ENCODE data around the gene DNAH12.
"Not testable (repeated sequence)": the region's sequence is repeated elsewhere in the genome, so short reads cannot be mapped to it uniquely, and the experiment has no call there.

DNAH12 gene

DNA sequence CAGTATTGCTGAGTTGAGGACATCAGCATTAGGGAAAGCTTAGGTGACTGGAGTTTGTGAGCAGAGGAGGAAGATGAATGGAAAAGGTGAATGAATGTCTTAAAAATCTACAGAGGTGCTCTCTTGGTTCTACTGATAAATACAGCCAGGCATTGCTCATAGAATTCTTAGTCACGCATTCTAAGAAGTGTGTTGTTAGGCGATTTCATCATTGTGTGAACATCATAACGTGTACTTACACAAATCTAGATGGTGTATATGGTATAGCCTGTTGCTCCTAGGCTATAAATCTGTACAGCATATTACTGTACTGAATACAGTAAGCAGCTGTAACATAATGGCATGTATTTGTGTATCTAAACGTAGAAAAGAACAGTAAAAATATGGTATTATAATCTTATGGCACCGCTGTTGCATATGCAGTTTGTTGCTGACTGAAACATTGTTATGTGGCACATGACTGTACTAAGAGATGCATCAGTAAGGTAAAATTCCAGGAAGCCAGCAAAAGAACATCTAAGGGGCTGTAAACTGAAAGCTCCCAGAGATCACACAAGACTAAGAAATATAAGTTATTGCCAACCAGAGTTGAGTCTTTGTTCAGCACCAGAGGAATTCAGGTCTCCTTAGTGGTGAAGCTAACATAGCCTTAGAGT is 208.7 kb downstream of the DNAH12 start:
- no peak overlapping the region for H3K4me3 ChIP-seq
- H3K27ac ChIP-seq, result no peak overlapping the region

DNA sequence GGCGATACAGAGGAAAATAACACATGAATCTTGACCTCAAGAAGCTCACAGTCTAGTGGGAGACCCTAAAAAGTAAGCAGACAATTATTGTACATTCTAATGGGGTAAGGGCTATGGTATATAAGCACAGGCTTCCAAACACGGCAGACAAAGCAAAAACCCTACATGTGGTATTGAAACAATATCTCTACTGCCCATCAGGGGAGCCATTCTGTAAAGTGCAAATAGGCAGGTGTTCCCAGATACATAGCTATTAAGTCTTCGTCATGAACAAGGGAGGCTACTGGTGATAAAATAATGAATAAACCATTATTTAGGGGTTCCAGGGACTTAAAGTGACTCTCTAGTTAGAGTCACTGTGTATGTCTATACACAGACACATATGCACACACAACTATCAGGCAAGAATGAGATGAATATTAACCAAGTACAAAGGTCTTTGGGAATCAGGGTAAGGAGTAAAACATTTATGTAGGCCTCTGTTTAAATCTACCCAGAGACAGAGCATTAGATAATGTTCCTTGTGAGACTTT is 213.0 kb downstream of the DNAH12 start:
- Histone ChIP-seq H3K27ac (no peak overlapping the region), H3K4me3 (no peak overlapping the region)

DNA sequence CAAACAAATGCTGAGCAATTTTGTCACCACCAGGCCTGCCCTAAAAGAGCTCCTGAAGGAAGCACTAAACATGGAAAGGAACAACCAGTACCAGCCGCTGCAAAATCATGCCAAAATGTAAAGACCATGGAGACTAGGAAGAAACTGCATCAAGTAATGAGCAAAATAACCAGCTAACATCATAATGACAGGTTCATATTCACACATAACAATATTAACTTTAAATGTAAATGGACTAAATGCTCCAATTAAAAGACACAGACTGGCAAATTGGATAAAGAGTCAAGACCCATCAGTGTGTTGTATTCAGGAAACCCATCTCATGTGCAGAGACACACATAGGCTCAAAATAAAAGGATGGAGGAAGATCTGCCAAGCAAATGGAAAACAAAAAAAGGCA is 217.6 kb downstream of the DNAH12 start:
- not testable (repeated sequence) for H3K4me3 ChIP-seq, H3K27ac ChIP-seq

DNA sequence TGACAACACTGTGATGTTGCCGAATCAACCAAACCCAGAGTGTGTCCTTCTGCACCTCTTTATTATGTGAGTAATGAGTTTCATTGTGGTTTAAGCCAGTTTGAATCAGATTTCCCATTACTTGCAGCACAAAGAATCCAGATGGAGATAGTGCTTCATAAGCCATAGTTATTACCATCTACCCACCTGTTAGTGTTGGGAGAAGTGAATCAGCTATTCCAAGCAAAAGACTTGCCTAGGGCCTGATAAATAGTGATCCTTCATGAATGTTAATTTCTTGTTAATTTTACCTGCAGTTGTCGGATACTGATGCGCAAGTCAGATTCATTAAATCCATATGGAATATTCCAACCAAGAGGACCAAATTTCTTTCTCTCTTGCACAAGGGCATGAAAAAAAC is 229.9 kb downstream of the DNAH12 start:
- Histone ChIP-seq H3K27ac (no peak overlapping the region), H3K4me3 (no peak overlapping the region)

DNA sequence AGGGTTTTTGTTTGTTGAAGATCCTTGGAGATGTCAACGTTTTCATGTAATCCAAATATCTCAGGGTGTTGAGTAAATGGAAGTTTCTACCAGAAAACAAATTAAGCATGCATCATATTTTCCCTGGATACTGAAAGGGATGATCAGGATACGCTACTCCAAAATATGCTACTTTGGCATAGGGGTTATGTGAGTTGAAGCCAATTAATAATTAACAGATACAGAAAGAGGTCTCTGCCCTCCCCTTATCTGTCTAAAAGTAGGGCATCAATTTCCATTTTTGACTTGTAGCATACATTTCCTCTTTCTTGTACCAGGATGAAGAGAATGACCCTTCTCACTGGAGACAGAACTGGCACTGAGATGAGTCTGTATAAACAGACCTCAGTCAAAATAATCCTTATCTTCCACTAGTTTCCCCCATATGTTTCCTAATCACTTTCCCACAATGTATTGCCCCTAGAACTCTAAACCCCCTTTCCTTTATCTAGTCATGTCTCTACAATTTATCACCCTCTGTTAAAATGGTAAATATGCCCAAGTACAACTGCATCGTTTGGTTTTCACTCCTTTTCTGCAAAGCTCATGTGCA is 234.3 kb downstream of the DNAH12 start:
- no peak overlapping the region for H3K27ac ChIP-seq

DNA sequence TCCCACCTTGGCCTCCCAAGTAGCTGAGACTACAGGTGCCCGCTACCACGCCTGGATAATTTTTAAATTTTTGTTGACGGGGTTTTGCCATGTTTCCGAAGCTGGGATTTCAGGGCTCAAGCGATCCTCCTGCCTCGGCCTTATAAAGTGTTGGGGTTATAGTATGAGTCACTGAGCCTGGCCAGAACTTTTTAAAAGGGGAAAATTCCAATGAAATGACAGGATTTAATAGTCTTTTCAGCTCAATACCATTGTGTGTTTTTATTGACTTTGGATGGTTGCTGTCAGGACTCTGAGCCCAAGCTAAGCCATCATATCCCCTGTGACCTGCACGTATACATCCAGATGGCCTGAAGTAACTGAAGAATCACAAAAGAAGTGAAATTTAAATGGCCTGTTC is 240.6 kb downstream of the DNAH12 start:
- not testable (repeated sequence) for H3K4me3 ChIP-seq, H3K27ac ChIP-seq

More for the DNA sequence above, 234.3 kb downstream of the DNAH12 start:
- H3K4me3 ChIP-seq, result no peak overlapping the region

DNA sequence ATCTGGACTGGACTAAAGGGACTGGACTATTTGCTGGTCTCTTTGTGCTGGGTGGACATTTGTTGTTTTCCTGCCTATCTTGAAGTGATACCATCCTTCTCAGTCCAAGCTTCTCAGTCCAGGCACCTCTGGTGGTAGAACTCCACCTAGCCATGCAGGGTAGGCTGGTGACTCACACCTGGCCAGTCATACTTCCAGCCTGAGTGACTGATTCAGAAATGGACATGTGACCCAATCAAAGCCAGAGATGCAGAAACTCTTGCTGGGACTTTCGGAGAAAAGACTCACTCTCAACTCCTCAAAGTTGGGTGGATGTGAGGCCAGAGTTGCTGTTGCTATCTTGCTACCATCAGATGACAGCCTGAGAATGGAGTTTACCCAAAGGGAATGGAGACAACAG is 246.1 kb downstream of the DNAH12 start:
- no peak overlapping the region for H3K4me3 ChIP-seq
- H3K27ac ChIP-seq, result no peak overlapping the region

DNA sequence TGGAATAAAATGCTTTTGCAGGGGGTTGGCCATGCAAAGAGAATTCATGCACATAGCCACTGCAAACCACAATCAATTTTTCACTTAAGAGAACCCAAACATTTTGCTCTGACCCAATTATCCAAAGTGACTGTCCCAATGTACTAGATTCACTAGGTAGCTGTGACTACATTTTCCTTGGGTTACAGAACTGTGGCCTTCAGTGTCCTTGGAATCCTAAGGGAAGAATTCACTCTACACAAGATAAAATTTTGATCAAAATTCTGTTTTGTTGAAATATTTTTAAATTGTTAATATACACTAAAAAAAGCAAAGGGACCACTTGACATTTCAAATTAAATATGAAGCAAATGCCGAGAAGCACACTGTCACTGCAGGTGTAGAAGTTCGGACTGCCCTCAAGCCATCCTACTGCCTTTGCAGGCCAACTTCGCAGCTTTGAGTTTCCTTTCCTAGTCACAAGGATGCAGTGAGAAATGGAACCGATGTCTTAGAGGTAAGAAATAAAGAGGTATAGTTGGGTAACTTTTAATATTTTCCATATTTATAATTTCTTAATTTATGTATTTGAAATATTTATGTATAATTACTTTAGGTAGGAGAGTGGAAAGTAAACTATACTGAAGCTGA is 251.1 kb downstream of the DNAH12 start:
- Histone ChIP-seq H3K4me3 (no peak overlapping the region), H3K27ac (no peak overlapping the region)

DNA sequence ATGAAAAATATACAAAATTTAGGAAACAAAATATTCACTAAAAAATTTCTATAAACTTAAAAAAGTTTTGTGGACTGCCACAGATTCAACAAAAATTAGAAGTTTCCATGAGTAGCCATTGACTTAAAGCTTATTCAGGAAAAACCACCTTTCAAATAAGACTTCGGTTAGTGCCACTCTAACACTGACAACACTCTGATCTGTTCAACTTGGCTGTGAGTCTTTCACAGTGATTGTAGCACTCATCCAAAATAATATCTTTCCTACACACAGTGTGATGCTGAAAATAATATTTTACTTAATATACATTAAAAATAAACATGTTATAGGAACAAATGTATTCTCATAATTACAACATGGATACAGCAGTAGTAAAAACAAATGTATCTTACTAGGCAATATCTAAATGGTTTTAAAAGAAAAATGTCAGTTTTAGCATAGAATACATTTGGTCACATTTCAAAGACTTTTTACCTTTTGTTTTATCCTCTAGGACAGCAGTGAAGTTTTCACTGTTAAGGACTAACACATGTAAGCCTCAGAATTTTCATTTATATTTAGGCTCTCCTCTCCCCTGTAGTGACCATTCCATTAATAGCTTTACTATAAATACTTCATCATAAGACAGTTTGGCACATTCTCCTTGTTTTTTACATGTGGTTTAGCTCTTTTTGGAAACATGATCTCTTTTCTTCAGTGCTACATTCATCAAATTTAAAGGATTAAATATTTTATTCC is 251.8 kb downstream of the DNAH12 start, which contains the start of gene ASB14:
Gene ASB14 (minus strand): TSS at position 527 of the 738 bp plus-strand sequence. CDS start 652 bp downstream, outside the sequence.
- Histone ChIP-seq H3K27ac (no peak within 1 kb of the TSS), H3K4me3 (no peak within 1 kb of the TSS)

DNA sequence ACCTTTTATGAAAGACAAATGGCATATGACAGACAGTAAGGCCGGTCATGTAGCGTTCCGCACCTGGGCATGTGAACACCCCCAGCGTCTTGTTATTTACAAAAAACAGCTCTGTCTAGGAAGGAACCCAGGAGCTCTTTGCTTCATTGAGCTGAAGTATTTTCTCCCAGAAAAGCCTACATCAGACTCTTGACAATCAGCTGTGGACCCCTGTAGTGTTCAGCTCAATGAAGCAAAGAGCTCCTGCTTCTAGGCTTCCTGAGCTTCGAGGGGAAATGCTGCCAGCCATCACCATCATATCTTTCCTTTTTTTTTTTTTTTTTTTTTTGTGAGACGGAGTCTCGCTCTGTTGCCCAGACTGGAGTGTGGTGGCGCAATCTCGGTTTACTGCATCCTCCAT is 255.7 kb downstream of the DNAH12 start:
- H3K4me3 ChIP-seq, result no peak overlapping the region
- H3K27ac ChIP-seq, result no peak overlapping the region

DNA sequence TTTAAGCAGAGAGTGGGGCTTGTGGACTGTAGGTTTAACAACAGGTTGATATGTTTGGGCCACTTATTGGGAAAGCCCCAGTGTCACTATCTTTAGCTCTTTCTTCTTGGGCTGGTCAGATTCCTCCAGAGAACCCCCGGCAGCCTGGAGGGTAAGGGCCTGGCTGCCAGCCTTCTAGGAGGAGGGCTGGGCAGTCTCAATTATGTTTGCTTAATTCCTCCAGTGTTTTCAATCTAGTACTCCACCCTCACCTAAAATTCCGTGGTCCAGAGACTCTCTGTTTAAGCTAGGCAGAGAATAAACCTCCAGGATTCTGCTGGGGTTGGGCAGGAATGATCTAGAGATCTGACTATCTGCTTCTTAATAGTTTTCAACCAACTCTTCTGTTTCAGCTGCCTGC is 256.9 kb downstream of the DNAH12 start:
- Histone ChIP-seq H3K4me3 (no peak overlapping the region), H3K27ac (no peak overlapping the region)

DNA sequence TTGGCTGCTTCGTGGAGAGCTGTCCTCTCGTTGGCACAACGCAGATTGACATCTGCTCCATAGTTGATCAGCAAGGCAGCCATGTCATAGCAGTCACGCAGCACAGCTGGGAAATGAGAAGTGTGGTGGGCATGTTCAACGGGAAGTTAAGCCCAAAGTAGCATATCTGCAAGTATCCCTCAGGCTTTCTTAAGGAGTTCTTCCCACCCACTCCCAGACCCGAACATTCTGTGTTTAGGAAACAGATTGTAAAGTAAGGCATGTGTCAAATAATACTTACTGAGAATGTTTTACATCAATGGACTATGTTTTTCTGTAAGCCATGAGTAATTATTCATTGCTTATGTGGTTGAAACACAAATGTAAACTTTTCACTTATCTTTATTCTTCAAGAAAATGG is 260.8 kb downstream of the DNAH12 start:
- H3K27ac ChIP-seq, result no peak overlapping the region
- H3K4me3 ChIP-seq, result no peak overlapping the region

DNA sequence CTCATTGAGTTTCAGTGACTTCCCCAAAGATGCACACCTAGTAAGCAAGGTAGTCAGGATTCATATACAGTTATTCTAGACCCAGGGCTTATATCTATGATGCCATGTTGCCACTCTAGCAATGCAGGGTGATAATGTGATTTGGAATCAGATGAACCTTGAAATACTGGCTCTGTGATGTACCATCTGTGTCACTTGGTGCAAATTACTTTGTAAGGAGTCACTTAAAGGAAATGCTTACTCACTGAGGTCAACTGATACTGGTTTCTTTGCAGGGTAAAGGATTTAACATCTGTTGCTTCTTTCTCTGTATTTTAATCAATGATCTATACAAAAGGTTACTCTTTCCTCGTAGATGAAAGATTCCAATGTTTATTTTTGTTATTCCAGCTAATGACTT is 262.4 kb downstream of the DNAH12 start:
- no peak overlapping the region for H3K4me3 ChIP-seq

DNA sequence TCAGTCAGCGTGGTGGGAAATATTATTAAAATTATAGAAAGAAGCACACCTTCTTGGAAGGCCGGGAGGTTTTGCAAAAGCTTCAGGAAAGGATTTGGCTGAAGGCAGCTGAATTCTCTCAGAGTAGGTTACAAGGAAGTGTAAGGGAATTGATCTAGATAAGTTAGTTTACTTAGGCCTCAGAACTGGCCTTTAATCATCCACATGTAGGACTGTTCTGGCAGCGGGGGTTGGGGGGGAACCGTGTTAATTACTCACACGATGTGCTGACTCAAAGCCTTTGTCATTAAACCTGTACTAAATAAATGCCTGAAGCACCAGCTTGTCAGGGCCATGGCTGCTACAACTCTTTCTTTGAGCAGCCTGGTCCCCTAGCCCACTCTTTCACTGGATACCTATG is 264.5 kb downstream of the DNAH12 start:
- Histone ChIP-seq H3K27ac (no peak overlapping the region), H3K4me3 (no peak overlapping the region)

More for the DNA sequence above, 262.4 kb downstream of the DNAH12 start:
- no peak overlapping the region for H3K27ac ChIP-seq

DNA sequence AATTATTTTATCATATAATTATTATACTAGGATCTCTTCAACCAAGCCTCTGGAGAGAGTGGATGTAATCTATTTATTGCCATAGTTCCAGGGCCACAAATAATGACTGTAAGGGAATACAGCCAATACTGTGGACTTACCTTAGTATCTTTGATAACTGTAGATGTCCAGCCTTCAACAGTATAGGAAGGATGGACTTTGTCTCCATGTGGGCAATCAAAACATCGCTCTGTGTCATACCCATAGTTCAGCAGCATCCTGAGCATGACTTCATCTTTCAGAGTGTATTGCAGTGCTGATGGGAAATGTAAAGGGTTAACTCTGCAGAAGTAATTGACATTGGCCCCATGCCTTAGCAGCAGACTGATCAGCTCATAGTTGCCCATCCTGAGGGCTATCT is 265.9 kb downstream of the DNAH12 start:
- Histone ChIP-seq H3K4me3 (no peak overlapping the region), H3K27ac (no peak overlapping the region)

DNA sequence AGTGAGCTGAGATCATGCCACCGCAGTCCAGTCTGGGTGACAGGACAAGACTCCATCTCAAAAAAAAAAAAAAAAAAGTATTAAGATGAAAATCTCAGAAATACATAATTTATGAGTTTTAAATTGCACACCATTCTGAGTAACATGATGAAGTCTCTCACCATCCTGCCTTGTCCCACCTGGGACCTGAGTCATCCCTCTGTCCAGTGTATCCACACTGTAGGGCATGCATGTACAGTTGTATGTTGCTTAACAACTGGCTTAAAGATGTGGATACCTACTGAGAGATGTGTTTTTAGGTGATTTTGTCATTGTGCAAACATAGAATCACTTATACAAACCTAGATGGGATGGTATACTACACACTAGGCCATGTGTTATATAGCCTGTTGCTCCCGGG is 268.8 kb downstream of the DNAH12 start:
- Histone ChIP-seq H3K4me3 (no peak overlapping the region), H3K27ac (no peak overlapping the region)

DNA sequence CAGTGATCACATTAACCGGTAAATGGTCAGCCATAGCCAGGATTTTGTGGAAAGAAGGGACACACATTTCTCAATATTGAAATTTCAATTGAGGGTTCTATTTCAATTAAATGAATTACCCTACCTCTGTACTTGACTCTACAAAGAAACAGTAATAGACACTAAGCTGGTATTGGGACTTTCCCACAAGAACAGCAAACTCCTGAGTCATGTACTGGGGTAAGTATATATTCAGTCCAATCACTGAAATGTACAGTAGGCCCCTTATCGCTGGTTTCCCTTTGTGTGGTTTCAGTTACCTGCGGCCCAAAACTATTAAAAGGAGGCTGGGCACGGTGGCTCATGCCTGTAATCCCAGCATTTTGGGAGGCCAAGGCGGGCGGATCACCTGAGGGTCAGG is 269.3 kb downstream of the DNAH12 start:
- Histone ChIP-seq H3K27ac (no peak overlapping the region), H3K4me3 (no peak overlapping the region)

DNA sequence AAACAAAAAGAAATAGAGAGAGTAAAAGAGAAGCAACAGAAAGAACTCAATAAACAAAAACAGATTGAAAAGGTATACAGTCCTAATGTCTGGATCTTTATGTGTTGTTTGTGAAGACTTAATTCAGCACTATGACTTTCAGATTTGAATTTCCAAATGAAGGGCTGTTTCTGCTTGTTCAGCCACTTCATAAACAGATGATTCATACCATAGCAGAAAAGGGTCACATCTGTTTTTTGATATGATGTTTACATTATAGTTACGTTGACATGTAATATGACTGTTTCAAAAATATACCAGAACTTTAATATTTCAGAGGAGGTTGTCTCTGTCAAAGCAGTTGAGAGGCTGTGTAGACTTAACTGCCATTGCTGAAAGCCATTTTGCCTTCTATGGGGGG is 275.7 kb downstream of the DNAH12 start:
- Histone ChIP-seq H3K27ac (no peak overlapping the region), H3K4me3 (no peak overlapping the region)

DNA sequence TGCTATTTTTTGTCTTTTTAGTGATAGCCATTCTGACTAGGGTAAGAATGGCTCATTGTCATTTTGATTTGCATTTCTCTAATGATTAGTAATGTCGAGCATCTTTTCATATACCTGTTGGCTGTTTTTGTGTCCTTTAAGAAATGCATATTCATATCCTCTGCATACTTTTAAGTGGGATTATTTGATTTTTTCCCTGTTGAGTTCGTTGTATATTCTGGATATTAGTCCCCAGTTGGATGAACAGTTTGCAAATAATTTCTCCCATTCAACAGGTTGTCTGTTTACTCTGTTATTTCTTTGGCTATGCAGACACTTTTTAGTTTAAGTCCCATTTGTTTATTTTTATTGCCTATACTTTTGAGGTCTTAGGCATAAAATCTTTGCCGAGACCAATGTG is 282.2 kb downstream of the DNAH12 start:
- no peak overlapping the region for H3K4me3 ChIP-seq

DNA sequence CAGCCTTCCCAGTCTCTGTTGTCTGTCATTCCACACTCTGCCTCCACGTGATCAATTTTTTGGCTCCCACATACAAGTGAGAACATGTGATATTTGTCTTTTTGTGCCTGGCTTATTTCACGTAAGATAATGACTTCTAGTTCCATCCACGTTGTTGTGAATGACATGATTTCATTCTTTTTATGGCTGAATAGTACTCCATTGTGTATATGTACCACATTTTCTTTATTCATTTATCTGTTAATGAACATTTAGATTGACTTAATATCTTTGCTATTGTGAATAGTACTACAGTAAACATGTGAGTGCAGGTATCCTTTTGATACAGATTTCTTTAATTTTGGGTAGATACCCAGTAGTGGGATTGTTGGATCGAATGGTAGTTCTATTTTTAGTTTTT is 283.0 kb downstream of the DNAH12 start:
- H3K4me3 ChIP-seq, result no peak overlapping the region
- no peak overlapping the region for H3K27ac ChIP-seq

More for the DNA sequence above, 282.2 kb downstream of the DNAH12 start:
- no peak overlapping the region for H3K27ac ChIP-seq
